ENCODE measurements around the gene OR51V1. TPM values are rescaled to one million over a fixed set of nuclear protein-coding genes. Genes with fewer than 3 reads are reported as not detected.

The OR51V1 gene
- total RNA-seq, 1 donor from 2014 or later = not detected

DNA sequence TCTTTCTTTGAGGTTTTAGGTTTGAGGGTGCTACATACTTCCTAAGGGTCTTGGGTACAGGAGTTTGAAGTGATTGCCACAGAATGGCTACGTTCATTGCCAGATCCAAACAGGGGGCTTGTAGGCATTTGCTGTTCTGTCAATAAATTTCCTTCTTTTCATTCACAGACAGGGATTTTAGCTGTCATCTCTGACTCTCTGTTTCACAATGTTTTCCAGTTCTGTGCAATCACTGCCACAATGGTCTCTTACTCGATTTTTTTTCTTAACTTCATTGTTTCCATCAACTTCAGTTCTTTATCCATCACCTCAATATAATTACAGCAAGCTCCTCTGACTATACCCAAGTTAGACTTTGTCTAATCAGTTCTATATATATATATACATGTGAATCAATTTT, 40.0 kb upstream of the OR51V1 start:
- Histone ChIP-seq H4K20me1 (ENCODE audit: low read depth) (no peaks in the 10 kb centered on the region), H3K9me3 (ENCODE audit: low read depth) (no peaks in the 10 kb centered on the region), H3K4me3 (no peak overlapping the region), H3K27me3 (no peaks in the 10 kb centered on the region), H3K9ac (no peak overlapping the region), H2AFZ (replicated peaks) (peak overlapping the region; percentile 5), H3K4me1 (no peaks in the 10 kb centered on the region), H3K36me3 (no peaks in the 10 kb centered on the region), H3K27ac (no peak overlapping the region), H3K4me2 (no peak overlapping the region), H3F3A (ENCODE audit: low read depth) (no peaks in the 10 kb centered on the region), H3K79me2 (ENCODE audit: low read depth) (no peaks in the 10 kb centered on the region)
- no peak overlapping the region for H3K4me3 Mint-ChIP-seq
- H3K27ac Mint-ChIP-seq = no peak overlapping the region
- no peaks in the 10 kb centered on the region for H3K4me1 Mint-ChIP-seq
- H3K27me3 Mint-ChIP-seq (ENCODE audit: insufficient read depth, low read depth) = peaks cover 2% of the 10 kb centered on the region
- DNase-seq (ENCODE audit: low spot score) = no peak
- no peaks in the 10 kb centered on the region for H3K9me3 Mint-ChIP-seq
- TF ChIP-seq EZH2 (IDR thresholded peaks at IDR 0.05) (no peak), EZH2phosphoT487 (IDR thresholded peaks at IDR 0.05) (no peak)
- TF ChIP-seq, protein P1, sequence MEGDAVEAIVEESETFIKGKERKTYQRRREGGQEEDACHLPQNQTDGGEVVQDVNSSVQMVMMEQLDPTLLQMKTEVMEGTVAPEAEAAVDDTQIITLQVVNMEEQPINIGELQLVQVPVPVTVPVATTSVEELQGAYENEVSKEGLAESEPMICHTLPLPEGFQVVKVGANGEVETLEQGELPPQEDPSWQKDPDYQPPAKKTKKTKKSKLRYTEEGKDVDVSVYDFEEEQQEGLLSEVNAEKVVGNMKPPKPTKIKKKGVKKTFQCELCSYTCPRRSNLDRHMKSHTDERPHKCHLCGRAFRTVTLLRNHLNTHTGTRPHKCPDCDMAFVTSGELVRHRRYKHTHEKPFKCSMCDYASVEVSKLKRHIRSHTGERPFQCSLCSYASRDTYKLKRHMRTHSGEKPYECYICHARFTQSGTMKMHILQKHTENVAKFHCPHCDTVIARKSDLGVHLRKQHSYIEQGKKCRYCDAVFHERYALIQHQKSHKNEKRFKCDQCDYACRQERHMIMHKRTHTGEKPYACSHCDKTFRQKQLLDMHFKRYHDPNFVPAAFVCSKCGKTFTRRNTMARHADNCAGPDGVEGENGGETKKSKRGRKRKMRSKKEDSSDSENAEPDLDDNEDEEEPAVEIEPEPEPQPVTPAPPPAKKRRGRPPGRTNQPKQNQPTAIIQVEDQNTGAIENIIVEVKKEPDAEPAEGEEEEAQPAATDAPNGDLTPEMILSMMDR (IDR thresholded peaks at IDR 0.05) = no peak
- no peaks in the 10 kb centered on the region for H3K36me3 Mint-ChIP-seq

DNA sequence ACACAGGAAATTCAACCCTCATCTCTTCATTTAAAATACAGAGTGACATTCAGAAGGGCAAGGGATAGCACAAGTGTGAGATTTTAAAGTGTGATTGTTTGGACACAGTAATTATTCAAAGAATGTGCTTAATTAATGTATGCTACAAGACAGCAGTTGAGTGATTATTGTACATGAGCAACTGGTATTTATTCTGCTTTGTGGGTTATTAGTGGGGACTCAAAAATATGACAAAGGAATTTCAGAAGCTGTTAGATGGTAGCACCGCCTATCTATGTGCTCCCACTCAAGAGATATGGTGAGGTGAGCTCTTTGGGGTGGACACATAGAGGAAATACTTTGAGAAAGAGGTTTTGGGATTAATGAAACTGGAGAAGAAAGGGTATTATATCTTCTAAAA, 39.6 kb upstream of the OR51V1 start:
- Histone ChIP-seq H3K4me2 (no peak overlapping the region), H2AFZ (replicated peaks) (peak overlapping the region; percentile 5), H3K27ac (no peak overlapping the region), H3K36me3 (no peaks in the 10 kb centered on the region), H3K4me3 (no peak overlapping the region), H3K4me1 (no peaks in the 10 kb centered on the region), H3K27me3 (no peaks in the 10 kb centered on the region), H3K79me2 (ENCODE audit: low read depth) (no peaks in the 10 kb centered on the region), H3K9me3 (ENCODE audit: low read depth) (no peaks in the 10 kb centered on the region), H3F3A (ENCODE audit: low read depth) (no peaks in the 10 kb centered on the region), H3K9ac (no peak overlapping the region), H4K20me1 (ENCODE audit: low read depth) (no peaks in the 10 kb centered on the region)
- H3K27me3 Mint-ChIP-seq (ENCODE audit: insufficient read depth, low read depth) = peaks cover 2% of the 10 kb centered on the region
- H3K4me1 Mint-ChIP-seq = no peaks in the 10 kb centered on the region
- no peaks in the 10 kb centered on the region for H3K9me3 Mint-ChIP-seq
- H3K36me3 Mint-ChIP-seq = no peaks in the 10 kb centered on the region
- DNase-seq (ENCODE audit: low spot score) = no peak
- H3K4me3 Mint-ChIP-seq = no peak overlapping the region
- H3K27ac Mint-ChIP-seq = no peak overlapping the region
- TF ChIP-seq EZH2 (IDR thresholded peaks at IDR 0.05) (no peak), EZH2phosphoT487 (IDR thresholded peaks at IDR 0.05) (no peak)
- TF ChIP-seq, protein P1 (IDR thresholded peaks at IDR 0.05) = no peak

DNA sequence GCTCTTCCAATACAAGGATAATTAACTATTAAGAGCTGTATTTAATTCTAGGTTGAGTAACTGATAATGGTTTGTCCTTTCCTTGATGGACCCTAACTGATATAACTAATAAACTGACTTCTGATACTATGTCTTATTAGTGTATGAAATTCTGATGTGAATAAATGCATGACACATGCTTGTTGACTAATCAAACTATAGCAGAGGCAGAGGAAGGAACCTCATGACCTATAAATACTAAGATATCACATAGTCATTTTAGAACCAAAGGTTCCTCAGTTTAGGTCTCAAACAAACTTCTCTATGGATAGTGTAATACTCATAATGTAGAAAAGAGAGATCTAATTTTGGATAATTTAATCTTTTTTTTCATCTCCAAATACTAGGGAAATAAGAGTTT, 38.6 kb upstream of the OR51V1 start:
- Histone ChIP-seq H2AFZ (replicated peaks) (no peak overlapping the region), H3K36me3 (no peaks in the 10 kb centered on the region), H3K79me2 (ENCODE audit: low read depth) (no peaks in the 10 kb centered on the region), H3F3A (ENCODE audit: low read depth) (no peaks in the 10 kb centered on the region), H3K27me3 (no peaks in the 10 kb centered on the region), H3K9me3 (ENCODE audit: low read depth) (no peaks in the 10 kb centered on the region), H3K27ac (no peak overlapping the region), H3K9ac (no peak overlapping the region), H3K4me3 (no peak overlapping the region), H3K4me2 (no peak overlapping the region), H4K20me1 (ENCODE audit: low read depth) (no peaks in the 10 kb centered on the region), H3K4me1 (no peaks in the 10 kb centered on the region)
- Mint-ChIP-seq H3K4me1 (no peaks in the 10 kb centered on the region), H3K27ac (no peak overlapping the region), H3K36me3 (no peaks in the 10 kb centered on the region), H3K4me3 (no peak overlapping the region), H3K9me3 (no peaks in the 10 kb centered on the region), H3K27me3 (ENCODE audit: insufficient read depth, low read depth) (peaks cover 2% of the 10 kb centered on the region)
- TF ChIP-seq EZH2phosphoT487 (IDR thresholded peaks at IDR 0.05) = no peak
- TF ChIP-seq EZH2 (IDR thresholded peaks at IDR 0.05) = no peak
- TF ChIP-seq, protein P1 (IDR thresholded peaks at IDR 0.05) = no peak
- DNase-seq (ENCODE audit: low spot score) = no peak
